GM19328 (cell line): ENCODE data around the gene APOB.
A peak's percentile ranks its signal among the peaks of the same experiment; 100 is the strongest.

Source experiments
- ATAC-seq: cut with Tn5 transposase; IDR thresholded peaks from one replicate; pipeline ENCODE4 v1.9.1; 2021; ENCODE audit warnings: mild to moderate bottlenecking, moderate library complexity; ENCODE audit not compliant: unreplicated experiment

Gene APOB

DNA sequence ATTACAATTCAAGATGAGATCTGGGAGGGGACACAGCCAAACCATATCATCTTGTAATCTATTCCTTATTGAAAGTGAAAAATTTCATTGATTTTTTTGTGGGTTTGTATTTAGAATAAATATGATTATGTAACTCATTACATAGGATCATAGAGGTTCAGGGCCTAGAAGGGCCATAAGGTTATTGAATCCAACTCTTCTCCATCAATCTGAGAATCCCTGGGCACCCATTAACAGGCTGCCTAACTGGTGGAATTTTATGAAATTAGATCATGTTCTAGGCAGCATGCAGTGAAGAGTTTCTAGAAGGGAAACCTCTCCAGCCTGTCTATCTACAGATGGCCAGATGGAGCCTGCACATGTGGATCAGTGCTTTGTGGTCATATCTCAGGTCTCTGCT is 6.3 kb upstream of the APOB start:
- no peak for ATAC-seq

DNA sequence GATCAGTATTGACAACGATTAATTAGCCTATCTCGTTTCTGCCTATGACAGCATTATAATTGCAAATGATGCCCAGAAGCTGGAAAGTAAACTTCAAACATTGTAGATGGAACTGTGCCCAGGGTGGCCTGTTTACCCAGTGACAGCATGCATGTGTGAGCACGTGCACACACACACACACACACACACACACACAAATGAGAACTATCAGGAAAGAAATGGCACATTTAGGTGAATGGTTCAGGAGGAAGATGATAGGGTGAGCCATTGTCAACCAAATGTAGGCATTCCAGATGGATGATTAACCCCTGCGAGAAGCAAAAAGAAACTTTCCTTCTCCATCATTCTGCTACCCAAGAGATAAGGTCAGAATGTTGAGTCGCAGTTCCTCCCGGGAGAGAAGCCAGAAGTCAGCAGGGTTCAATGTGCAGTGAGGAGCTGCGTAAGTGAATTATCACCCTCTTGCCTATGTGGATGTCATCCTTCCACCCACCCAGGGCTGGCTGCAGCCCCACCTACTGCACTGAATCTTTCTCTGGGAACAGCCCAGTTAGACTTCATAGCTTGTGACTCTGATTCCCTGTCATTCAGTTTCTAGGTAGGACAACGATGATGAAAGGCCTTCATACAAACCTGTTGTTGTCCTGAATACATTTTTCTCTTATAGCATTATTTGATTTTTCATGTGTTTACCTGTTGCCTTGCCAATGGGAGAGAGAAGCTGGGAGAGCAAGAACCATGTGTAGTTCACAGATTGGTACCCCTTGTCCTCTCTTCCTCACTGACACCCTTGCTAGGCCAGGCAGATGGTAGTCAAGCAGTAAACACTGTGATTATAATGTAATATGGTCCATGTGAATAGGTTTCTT is 3.5 kb upstream of the APOB start:
- ATAC-seq: no peak

DNA sequence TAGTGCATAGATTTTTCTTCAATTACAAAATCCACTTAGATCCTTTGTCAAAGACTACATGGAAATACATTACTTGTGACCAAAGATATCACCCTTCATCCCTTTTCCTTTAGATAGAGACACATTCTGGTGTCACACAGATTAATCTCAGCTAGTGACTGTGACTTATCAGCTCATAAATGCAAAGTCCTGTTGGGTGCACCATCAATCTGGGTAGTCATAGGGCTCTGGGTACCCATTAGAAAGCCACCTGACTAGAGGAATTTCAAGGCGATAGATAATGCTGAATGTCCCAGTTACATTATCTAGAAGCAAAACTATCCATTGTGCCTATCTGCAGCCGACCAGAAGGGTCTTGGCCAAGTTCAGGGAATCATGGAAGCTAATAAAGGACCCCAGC is 2.6 kb upstream of the APOB start:
- no peak for ATAC-seq

DNA sequence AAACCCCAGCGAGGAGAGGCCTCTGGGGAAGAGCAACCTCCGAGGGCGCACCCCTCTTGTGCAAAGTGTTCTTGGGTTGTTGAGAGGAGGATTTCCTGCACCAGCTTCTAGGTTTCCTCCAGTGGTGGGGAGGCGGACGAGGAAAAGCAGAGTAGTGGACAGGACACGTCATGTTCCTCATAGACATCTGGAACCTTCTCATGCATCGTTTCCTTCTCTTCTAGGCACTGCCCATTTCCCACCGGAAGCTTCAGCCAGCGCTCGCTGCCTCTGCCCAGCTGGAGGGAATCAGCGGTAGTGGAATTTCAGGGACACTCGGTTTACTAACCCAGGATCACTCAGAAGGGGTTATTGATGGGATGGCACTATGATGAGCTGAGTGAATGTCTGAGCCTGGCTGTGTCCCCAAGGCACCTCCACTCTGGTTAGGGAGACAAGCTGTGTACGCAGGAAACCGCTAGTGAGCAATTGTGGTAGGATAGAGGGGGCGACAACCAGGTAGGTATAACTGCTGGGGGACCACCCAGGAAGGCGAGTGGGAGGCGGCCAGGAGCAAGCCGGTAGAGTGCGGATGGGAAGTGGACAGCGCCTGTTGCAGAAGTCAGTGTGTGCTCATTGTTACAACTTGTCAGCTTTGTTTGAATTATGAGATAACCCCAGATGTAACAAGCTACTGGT is 960 bp upstream of the APOB start:
- ATAC-seq: no peak

DNA sequence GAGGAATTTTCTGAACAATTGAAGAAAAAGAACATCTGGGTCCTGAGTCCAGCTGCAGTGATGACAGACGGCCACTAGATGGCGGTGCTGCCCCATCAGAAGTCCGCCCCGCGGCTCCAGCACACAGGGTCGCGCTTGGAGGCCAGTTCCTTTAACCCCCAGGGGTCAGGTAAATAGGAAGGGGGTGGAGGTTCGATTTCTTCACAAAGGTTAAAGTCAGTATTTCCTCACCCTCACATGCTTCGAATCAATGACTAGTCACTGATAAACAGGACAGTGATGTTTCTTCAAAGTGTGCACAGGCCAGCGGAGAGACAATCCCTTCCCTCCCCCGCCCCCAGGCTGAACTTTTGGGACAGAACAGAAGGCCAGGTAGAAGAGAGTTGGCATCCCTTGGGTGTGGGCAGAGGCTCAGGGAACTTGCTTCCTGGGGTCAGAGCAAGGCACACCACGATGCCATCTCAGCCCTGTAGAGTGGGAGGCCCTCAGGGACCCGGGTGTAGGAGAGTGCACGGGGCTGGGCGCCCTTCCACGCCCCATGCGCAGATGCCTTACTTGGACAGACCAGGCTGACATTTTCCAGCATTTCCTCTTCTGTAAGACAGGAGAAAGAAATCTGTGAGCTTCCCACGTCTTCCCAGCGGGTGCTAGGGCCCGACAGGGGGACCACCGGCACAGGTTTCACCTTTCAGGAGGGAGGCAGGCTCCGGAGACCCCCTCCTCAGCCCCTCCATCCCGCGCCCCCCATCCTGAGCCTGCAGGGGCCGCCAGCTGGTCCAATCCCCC is 722 bp downstream of the APOB start:
- peak; percentile 57 for ATAC-seq

DNA sequence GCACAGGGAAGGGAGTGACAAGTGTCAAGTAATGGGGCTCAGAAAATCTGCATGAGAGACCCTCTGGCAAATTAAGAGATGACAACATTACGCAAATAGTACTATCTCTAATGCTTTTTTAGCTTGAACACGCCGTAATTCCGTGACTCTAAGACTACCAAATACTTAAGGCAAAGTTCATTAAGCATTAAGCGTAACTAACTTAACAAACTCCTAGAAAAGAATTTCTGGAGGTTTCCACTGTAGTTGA is 1.2 kb downstream of the APOB start:
- ATAC-seq: no peak

DNA sequence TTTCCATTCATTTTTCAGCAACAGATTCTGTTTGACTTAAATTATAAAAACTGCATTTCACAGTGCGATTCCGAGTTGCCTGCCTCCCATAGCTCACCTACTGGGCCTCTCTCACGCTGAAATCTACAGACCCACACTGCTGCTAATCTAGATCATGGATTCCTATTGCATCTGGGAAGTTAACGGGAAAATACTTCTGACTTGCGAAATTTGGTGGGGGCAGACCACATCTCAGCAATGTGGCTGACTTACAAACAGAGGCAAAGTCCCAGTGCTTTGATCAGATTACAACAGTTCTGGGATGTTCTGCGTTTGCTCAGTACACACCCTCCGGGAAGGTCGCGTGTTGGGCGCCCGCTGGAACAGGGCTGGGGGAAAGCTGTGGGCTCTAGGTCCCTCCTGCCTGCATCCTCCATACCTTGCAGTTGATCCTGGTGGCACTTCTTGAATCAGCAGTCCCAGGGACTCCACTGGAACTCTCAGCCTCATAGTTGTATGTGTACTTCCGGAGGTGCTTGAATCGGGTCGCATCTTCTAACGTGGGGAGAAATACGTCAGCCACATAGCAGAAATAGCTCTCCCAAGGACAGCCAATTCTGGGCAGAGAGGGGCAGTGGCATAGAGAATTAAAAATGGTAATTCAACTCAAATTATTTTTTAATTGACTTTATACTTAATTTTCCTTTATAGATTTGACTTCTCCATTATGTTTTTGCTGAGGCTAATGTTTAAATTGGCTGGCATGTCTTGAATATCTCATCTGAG is 1.7 kb downstream of the APOB start:
- ATAC-seq: no peak

DNA sequence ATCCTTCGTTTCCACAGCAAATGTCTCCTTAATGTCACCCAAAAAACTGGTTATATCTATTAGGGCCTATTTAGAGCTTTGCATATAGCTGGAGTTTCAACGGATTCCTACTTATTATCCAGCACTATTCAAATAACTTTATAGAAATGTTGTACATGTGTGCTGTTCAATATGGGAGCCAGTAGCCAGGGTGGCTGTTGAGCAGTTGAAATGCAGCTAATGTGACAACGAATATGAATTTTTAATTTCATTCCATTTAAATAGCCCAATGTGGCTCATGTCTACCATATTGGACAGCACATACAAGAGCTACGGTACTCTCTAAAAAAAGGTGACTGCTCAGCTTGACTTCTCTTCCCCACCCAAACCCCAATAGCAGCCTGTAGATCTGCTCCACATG is 2.4 kb downstream of the APOB start:
- no peak for ATAC-seq

DNA sequence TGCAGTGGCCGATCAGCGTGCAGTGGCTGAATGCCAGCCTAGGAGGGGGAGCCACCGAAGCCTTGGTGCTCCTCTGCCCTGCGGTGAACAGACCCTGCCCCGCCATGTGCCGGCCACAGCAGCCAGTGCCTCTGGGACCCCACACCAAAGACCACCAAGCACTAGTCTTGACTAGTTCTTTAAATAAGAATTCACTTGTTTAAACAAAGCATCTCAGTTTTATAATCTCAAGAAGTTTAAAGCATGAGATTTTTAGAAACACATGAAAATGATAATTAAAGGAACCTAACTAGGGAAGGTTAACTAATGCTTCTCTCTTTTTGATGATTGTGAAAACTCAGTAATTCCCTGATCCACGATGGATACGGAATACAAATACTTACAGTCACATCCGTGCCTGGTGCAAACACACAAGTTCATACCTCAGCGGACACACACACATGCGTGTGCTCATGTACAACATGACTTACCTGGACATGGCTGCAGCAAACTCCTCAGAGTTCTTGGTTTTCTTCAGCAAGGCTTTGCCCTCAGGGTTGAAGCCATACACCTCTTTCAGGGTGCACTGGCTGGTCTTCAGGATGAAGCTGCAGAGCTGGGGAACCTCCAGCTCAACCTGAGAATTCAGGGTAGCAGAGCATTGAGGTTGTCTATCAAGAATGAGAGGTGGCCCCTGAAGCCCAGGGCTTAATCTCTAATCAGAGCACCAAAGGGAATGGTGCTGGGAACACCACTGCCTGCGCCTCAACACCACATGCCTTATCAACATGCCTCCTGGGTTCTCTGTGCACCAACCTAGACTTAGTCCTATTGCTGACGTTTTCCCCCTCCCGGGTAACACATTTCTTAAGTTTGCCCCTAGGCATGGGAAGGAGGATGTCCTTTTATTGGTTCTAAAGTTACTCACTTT is 3.1 kb downstream of the APOB start:
- ATAC-seq: no peak

DNA sequence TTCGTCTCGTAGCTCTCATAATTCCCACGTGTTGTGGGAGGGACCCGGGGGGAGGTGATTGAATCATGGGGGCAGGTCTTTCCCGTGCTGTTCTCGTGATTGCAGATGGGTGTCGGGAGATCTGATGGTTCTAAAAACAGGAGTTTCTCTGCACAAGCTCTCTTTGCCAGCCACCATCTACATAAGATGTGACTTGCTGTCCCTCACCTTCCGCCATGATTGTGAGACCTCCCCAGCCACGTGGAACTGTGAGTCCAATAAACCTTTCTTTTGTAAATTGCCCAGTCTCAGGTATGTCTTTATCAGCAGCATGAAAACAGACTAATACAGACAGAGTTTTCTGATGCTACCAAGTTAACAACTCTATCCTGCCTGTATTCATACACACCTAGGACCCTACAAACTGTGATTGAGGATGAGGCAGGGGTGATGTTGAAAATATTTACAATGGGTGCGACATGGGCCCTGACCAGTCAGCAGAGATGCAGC is 3.9 kb downstream of the APOB start:
- ATAC-seq: no peak

DNA sequence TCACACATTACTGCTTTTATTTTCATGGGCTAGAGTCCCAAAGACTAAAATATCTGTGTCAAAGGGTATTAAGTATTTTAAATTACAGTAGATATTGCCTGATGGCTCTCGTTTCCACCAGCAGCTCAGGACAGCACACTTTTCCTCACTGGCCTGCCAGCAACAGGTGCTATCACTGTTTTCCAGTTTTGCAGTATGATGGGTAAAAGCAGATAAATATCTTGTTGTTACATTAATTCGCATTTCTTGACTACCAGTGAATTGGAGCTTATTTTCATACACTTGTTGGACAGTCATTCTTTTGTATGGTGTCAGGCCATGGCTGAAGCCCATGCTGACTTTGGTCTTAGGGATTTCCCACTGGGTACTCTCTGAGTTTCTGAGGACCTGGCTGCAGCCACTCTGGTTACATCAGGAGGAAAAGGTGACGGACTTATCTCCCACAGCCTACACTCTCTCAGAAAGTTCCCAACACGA is 4.8 kb downstream of the APOB start:
- ATAC-seq: no peak

DNA sequence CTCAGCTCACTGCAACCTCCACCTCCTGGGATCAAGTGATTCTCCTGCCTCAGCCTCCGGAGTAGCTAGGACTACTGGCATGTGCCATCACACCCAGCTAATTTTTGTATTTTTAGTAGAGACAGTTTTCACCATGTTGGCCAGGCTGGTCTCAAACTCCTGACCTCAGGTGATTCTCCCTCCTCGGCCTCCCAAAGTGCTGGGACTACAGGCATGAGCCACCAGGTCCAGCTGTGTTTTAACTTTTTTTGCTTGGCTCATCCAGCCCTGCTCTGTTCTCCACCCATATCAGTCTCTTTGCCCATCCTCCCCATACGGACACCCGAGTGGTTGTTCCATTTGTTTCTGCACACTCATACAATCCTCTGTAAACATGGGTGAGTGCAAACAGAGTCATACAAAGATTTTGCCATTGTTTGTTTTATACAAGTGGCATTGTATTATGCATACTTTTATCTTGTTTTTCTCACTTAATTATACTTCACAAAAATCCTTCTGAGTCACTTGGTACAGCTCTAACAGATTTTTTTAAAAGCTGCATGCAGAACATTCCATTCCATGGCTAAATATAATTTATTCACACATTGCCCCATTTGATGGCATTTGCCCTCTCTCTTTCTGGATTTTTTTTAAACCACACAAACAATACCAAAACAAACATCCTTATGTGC is 5.3 kb downstream of the APOB start:
- ATAC-seq: no peak

DNA sequence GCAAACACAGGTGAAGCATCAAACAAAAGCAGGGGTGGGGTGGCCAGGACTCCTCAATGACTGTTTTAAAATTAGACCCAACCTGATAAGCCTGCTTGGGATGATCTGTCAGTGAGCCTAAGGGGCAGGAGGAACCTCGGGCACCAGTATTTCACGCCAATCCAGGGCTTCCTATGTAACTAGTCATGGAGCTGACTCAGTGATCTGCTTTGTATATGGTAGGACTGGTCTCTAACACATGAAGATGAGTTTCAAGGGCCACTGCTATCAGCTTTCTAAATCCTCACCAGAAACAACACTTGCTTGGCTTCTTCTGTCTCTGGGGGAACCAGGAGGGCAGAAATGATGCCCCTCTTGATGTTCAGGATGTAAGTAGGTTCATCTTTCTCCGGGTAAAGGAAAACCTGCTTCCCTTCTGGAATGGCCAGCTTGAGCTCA is 6.2 kb downstream of the APOB start:
- no peak for ATAC-seq

DNA sequence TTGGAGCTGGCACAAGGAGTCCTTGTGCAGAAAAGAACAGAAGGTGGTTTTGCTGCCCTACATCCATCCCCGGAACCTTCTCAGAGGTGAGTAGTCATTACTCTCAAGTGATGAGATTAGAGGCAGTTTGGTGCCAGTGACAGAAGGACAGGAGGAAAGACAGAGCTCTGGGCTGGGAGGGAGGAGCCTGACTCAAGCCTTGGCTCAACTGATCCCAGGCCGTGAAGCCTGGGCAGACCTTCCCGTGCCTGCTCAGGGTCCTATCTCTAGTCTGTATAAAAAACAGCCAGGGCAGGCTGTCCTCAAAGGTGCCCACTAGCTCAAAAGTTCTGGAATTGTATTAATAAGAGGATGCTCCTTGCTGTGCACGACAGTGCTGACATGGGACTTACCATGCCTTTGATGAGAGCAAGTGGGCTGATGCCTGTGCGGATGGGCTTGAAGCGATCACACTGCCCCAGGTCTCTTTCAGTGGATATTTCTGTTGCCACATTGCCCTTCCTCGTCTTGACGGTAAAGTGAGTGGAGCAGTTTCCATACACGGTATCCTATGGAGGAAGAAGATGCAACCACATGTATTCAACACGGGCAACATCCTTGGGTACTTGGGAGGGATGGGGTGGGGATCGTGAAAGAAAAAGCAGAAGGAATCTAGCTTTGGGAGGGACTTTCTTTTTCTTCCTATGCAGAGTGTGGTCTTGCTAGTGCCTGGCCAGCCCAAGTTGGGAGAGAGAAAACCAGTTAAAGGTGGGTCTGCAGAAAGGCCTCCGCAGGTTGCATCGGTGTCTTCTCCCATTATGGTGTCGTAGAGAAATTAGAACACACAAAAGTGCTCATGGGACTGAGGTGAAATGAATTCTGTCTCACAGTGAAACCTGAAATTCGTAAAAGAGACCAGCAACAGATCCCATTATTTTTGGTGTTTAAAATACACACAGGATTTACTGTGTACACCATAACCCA is 6.9 kb downstream of the APOB start:
- ATAC-seq: no peak

DNA sequence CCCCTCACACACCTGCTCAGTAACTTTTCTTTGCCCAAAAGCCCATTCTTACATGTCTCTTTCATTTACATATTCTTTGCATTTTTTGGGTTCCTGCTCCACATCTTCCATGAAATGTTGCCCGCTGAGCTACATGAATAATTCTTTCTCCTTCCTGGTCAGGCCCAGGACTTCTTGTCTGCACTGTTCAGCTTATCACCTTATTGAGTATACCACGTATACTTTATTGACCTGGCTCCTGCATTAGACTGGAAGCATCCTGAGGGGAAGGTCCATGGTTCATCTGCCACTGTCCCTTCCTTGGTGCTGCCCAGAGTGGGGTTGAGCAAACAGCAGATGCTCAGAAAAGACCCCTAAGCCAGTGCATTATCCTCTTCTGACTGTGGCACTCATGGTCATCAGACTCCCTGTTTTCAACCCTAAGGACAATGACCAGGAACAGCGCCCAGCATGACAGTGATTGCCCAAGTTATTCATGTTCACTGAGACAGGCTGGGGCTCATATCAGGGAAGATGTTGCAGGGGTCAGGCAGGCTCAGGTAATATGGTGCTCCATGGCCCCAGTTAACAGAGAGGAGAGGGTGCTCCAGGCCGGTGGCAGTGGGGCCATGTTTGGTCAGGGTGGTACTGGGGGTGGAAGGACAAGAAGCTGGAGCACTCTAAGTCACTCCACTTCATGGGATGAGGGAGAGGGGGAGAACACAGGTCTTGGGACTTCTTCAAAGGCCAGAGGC is 7.7 kb downstream of the APOB start:
- ATAC-seq: no peak

DNA sequence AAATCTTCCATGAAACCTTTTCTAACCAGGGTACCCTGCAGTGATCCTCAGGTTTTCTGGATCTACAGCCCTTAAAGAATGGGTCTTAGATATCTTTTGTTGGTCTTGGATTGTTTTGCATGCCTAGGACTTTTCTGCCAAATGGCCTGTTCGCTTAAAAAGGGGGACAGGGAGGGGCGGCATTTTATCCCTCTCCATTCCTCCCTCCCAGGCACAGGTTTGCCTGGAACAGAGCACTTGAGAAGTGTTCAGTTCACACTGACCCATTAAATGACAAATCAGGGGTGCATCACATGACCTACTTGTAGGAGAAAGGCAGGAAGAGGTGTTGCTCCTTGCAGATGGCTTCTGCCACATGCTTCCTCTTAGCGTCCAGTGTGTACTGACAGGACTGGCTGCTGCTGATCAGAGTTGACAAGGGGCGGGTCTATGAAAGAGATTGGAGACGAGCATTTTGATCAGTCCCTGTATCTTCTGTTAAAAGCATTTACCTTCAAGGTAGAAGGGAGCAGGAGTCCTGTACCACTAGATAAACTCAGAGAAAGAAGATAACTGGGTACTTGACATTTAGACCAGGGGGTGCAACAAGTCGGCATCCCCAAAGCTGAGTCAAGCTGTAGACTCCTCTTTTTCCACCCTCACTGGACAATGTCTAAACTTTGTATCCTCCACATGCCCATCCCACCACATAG is 8.4 kb downstream of the APOB start:
- no peak for ATAC-seq

DNA sequence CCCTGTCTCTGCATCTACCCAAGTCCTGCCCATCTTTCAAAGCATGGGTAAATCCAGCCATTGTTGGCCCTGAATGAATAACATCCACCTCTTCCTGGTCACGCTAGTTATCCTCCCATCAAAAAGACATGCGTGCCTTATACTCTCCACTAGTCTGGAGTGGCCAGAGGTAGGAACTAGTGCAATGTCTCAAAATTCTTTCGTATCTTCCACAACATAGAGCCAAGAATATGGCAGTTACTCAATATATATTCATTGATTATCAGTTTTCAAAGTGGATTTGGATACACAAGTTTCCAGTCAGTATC is 8.9 kb downstream of the APOB start:
- no peak for ATAC-seq
